DMS153 treated with DMSO at 0.1 percent for 48 hours (cell line): ENCODE measurements around the gene CCDC89.

ENCODE experiments used
- DNase-seq: peaks from one replicate; lab custom pipeline; 2025; ENCODE audit not compliant: unreplicated experiment; lab: John Stamatoyannopoulos, UW

Gene CCDC89

GRCh38 chr11:85685820-85686459, at the start of gene CCDC89:
TSS of gene CCDC89 (minus strand) at chr11:85686195. CDS start at chr11:85686130, 65 bp downstream.
- DNase-seq, result peak; percentile 79

- no peak for DNase-seq
Observed at GRCh38 chr11:85732965-85733364, 47.0 kb upstream of the CCDC89 start.

- DNase-seq, result no peak
Observed at GRCh38 chr11:85726381-85726780, 40.4 kb upstream of the CCDC89 start.

GRCh38 chr11:85725510-85726258, 39.7 kb upstream of the CCDC89 start:
- no peak for DNase-seq

- DNase-seq, result no peak
Observed at GRCh38 chr11:85724748-85725465, 38.9 kb upstream of the CCDC89 start.

GRCh38 chr11:85723088-85723487, 37.1 kb upstream of the CCDC89 start:
- DNase-seq, result no peak

GRCh38 chr11:85721191-85721590, 35.2 kb upstream of the CCDC89 start:
- no peak for DNase-seq

GRCh38 chr11:85718991-85719807, 33.2 kb upstream of the CCDC89 start:
- no peak for DNase-seq

GRCh38 chr11:85718126-85718943, 32.3 kb upstream of the CCDC89 start:
- no peak for DNase-seq

GRCh38 chr11:85717429-85717828, 31.4 kb upstream of the CCDC89 start:
- no peak for DNase-seq

- DNase-seq, result no peak
Observed at GRCh38 chr11:85712953-85713352, 27.0 kb upstream of the CCDC89 start.

GRCh38 chr11:85710917-85711316, 24.9 kb upstream of the CCDC89 start:
- no peak for DNase-seq

GRCh38 chr11:85709941-85710702, 24.1 kb upstream of the CCDC89 start:
- DNase-seq, result no peak

- no peak for DNase-seq
Observed at GRCh38 chr11:85705800-85706199, 19.8 kb upstream of the CCDC89 start.

- no peak for DNase-seq
Observed at GRCh38 chr11:85704967-85705366, 19.0 kb upstream of the CCDC89 start.

GRCh38 chr11:85699957-85700741, 14.2 kb upstream of the CCDC89 start:
- DNase-seq, result no peak

- no peak for DNase-seq
Observed at GRCh38 chr11:85698195-85698594, 12.2 kb upstream of the CCDC89 start.

- no peak for DNase-seq
Observed at GRCh38 chr11:85697747-85698146, 11.8 kb upstream of the CCDC89 start.

GRCh38 chr11:85695546-85695945, 9.6 kb upstream of the CCDC89 start:
- no peak for DNase-seq
